ENCODE measurements around the gene GCSH. TPM values are rescaled to one million over a fixed set of nuclear protein-coding genes. Genes with fewer than 3 reads are reported as not detected.

Gene GCSH
- total and polyA plus RNA-seq, 4 donors, result 34.6 to 132 (median 55.0) TPM

GRCh38 chr16:81099958-81100357, 3.8 kb upstream of the GCSH start:
- no peak for DNase-seq (ENCODE audit: low spot score)
- TF ChIP-seq ATF3 (IDR thresholded peaks at IDR 0.05), result no peak
- TF ChIP-seq MAX (IDR thresholded peaks at IDR 0.05), result no peak
- TF ChIP-seq FOXA2 (IDR thresholded peaks at IDR 0.05), result no peak
- TF ChIP-seq TAF1 (conservative IDR thresholded peaks at IDR 0.05), result no peak
- no peak for TF ChIP-seq EGR1 (IDR thresholded peaks at IDR 0.05; ENCODE audit: low read depth in 2 of 2)
- no peak for TF ChIP-seq JUND (IDR thresholded peaks at IDR 0.05)
- no peak for TF ChIP-seq HNF4G (IDR thresholded peaks at IDR 0.05)
- no peak for TF ChIP-seq FOXA1 (IDR thresholded peaks at IDR 0.05)
- TF ChIP-seq GABPA (IDR thresholded peaks at IDR 0.05 in 1 of 2, conservative IDR thresholded peaks at IDR 0.05 in 1 of 2), result no peak
- TF ChIP-seq HNF4A (conservative IDR thresholded peaks at IDR 0.05), result no peak
- TF ChIP-seq REST (IDR thresholded peaks at IDR 0.05), result no peak
- no peak for TF ChIP-seq SP1 (IDR thresholded peaks at IDR 0.05)
- no peak for TF ChIP-seq ZBTB33 (IDR thresholded peaks at IDR 0.05)
- H3K4me3 ChIP-seq (ENCODE audit: low read depth in 1 of 3, low read length in 3 of 3), result no peak overlapping the region
- no peaks in the 10 kb centered on the region for H3K27me3 ChIP-seq (ENCODE audit: control insufficient read depth in 4 of 4, insufficient read depth in 4 of 4, low read length in 3 of 4)
- H3K36me3 ChIP-seq (ENCODE audit: control insufficient read depth in 4 of 4, insufficient read depth in 3 of 4, low read depth in 1 of 4, low read length in 3 of 4), result no peaks in the 10 kb centered on the region
- H3K9ac ChIP-seq (ENCODE audit: low read depth in 1 of 2, low read length in 2 of 2), result no peak overlapping the region
- peaks cover 0 to 4% (median 2%) of the 10 kb centered on the region in 4 donors for H3K4me1 ChIP-seq (ENCODE audit: control insufficient read depth in 4 of 4, insufficient read depth in 4 of 4, low read length in 3 of 4)
- H3K27ac ChIP-seq (ENCODE audit: low read depth in 1 of 2, low read length in 2 of 2), result no peak overlapping the region
- no peaks in the 10 kb centered on the region for H3K9me3 ChIP-seq (ENCODE audit: control insufficient read depth in 4 of 4, low read length in 3 of 4)

GRCh38 chr16:81097230-81097629, 1.0 kb upstream of the GCSH start:
- Histone ChIP-seq H3K27me3 (ENCODE audit: control insufficient read depth in 4 of 4, insufficient read depth in 4 of 4, low read length in 3 of 4) (no peaks in the 10 kb centered on the region), H3K27ac (ENCODE audit: low read depth in 1 of 2, low read length in 2 of 2) (no peak overlapping the region), H3K9me3 (ENCODE audit: control insufficient read depth in 4 of 4, low read length in 3 of 4) (no peaks in the 10 kb centered on the region), H3K36me3 (ENCODE audit: control insufficient read depth in 4 of 4, insufficient read depth in 3 of 4, low read depth in 1 of 4, low read length in 3 of 4) (no peaks in the 10 kb centered on the region), H3K9ac (ENCODE audit: low read depth in 1 of 2, low read length in 2 of 2) (no peak overlapping the region), H3K4me1 (ENCODE audit: control insufficient read depth in 4 of 4, insufficient read depth in 4 of 4, low read length in 3 of 4) (peaks cover 0 to 14% (median 7%) of the 10 kb centered on the region in 4 donors), H3K4me3 (ENCODE audit: low read depth in 1 of 3, low read length in 3 of 3) (no peak overlapping the region)
- 95% methylated on average over 6 of the region's 6 CpGs for WGBS
- DNase-seq (ENCODE audit: low spot score), result no peak
- TF ChIP-seq ZBTB33 (IDR thresholded peaks at IDR 0.05), result no peak
- no peak for TF ChIP-seq FOXA2 (IDR thresholded peaks at IDR 0.05)
- no peak for TF ChIP-seq HNF4G (IDR thresholded peaks at IDR 0.05)
- TF ChIP-seq HNF4A (conservative IDR thresholded peaks at IDR 0.05), result no peak
- no peak for TF ChIP-seq MAX (IDR thresholded peaks at IDR 0.05)
- no peak for TF ChIP-seq FOXA1 (IDR thresholded peaks at IDR 0.05)
- TF ChIP-seq RAD21 (IDR thresholded peaks at IDR 0.05), result no peak
- TF ChIP-seq YY1 (IDR thresholded peaks at IDR 0.05), result no peak
- no peak for TF ChIP-seq JUND (IDR thresholded peaks at IDR 0.05)
- no peak for TF ChIP-seq GABPA (IDR thresholded peaks at IDR 0.05 in 1 of 2, conservative IDR thresholded peaks at IDR 0.05 in 1 of 2)
- no peak for TF ChIP-seq ATF3 (IDR thresholded peaks at IDR 0.05)
- no peak for TF ChIP-seq EGR1 (IDR thresholded peaks at IDR 0.05; ENCODE audit: low read depth in 2 of 2)
- TF ChIP-seq NR2F2 (IDR thresholded peaks at IDR 0.05), result no peak
- TF ChIP-seq RXRA (IDR thresholded peaks at IDR 0.05), result no peak
- no peak for TF ChIP-seq REST (IDR thresholded peaks at IDR 0.05)
- no peak for TF ChIP-seq TAF1 (conservative IDR thresholded peaks at IDR 0.05)
